Measurements from ENCODE around the gene FFAR1.
A peak's percentile ranks its signal among the peaks of the same experiment; 100 is the strongest.

The FFAR1 gene, protein sequence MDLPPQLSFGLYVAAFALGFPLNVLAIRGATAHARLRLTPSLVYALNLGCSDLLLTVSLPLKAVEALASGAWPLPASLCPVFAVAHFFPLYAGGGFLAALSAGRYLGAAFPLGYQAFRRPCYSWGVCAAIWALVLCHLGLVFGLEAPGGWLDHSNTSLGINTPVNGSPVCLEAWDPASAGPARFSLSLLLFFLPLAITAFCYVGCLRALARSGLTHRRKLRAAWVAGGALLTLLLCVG (N-terminal part only)

GRCh38 chr19:35347171-35347929 is at the start of gene FFAR1:
FFAR1 (plus strand) TSS chr19:35347902; CDS start chr19:35351552, 3,650 bp downstream.
- DNase-seq: peak; percentile 69

GRCh38 chr19:35297922-35298321 is 49.8 kb upstream of the FFAR1 start:
- DNase-seq: no peak

GRCh38 chr19:35298561-35298972 is 49.1 kb upstream of the FFAR1 start:
- no peak for DNase-seq

GRCh38 chr19:35299523-35300338 is 48.0 kb upstream of the FFAR1 start:
- DNase-seq: no peak

- no peak for DNase-seq
These were observed 47.4 kb upstream of the FFAR1 start for GRCh38 chr19:35300339-35300649.

GRCh38 chr19:35301961-35302360 is 45.7 kb upstream of the FFAR1 start:
- DNase-seq: no peak

- DNase-seq: no peak
These were observed 45.3 kb upstream of the FFAR1 start for GRCh38 chr19:35302446-35302845.

DNA sequence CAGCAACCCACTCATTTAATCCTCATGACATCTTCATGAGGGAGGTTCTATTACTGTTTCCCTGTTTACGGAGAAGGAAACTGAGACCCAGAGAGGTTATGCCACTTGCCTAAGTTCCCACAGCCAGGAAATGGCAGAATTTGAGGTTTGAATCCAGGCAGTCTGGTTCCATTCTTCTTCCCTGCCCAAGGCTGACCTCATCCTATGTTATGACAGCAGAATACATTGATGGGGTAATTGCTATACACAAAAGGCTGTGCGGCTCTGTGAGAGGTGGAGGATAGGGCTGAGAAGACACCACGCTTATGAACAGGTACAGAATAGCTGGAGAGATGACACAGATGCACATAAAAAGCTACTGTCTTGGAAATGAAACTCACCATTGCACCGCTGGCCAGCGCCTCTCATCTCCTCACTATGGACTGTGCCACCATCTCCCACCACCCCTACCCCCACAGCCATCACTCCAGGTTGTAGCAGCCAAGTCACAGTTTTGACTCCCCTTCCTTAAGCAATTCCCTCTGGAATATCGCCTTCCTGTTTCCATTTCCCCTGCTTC is 44.3 kb upstream of the FFAR1 start:
- DNase-seq: no peak

DNA sequence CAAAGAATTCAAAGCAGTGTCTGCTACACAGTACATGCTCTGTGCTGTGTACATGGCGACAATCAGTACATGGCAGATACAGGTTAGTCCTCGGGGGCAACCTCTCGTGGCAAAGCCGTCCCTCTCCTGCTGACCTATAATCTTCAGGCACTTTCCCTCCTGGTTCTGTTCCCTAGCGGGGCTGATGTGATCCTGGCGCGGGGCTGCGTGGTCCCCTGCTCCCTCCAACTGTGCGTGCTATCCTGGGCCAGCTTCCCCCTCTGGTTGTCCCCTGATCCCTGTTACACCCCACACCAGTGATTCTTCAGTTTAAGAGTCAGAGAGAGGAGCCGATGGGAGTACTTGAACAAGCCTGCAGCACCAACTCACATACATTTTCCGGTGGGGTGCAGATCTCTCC is 43.7 kb upstream of the FFAR1 start:
- no peak for DNase-seq

- DNase-seq: no peak
These were observed 42.5 kb upstream of the FFAR1 start for GRCh38 chr19:35305181-35305580.

- DNase-seq: no peak
These were observed 41.0 kb upstream of the FFAR1 start for GRCh38 chr19:35306473-35307246.

- no peak for DNase-seq
These were observed 39.8 kb upstream of the FFAR1 start for GRCh38 chr19:35307931-35308330.

DNA sequence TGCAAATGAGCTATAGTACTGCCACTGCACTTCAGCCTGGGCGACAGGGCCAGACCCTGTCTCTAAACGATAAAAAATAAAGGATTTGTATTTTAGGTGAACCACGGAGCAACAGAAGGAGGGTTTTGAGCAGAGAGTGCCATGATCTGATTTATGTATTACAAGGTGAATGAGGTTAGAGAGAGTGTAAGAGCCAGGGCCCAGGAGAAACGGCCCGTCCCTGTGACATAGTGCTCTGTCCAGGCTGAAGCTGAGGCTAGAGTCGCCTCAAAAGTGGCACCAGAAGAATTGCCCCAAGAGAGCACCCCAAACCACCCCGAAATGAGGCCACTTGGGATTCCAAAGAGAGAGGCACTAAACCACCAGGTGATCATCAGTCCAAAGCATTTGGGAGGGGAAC is 38.8 kb upstream of the FFAR1 start:
- DNase-seq: no peak

GRCh38 chr19:35309481-35310279 is 38.0 kb upstream of the FFAR1 start:
- no peak for DNase-seq

DNA sequence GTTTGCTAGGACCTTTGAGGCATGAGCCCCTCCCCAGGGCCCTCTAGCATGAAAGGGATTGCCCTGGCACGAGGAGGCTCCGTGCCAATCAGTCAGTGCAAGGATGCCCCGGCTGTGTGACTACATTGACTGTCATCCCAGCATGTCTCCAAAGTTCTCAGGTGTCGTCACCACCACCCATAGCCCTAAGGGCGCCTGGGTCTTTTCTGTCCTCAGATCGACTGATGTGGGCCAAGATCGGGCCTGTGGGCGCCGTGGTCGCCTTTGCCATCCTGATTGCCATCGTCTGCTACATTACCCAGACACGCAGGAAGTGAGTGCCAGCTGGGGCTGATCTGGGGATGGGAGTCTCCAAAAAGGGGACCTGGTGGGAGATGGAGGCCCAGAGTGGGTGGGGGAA is 37.4 kb upstream of the FFAR1 start:
- no peak for DNase-seq

DNA sequence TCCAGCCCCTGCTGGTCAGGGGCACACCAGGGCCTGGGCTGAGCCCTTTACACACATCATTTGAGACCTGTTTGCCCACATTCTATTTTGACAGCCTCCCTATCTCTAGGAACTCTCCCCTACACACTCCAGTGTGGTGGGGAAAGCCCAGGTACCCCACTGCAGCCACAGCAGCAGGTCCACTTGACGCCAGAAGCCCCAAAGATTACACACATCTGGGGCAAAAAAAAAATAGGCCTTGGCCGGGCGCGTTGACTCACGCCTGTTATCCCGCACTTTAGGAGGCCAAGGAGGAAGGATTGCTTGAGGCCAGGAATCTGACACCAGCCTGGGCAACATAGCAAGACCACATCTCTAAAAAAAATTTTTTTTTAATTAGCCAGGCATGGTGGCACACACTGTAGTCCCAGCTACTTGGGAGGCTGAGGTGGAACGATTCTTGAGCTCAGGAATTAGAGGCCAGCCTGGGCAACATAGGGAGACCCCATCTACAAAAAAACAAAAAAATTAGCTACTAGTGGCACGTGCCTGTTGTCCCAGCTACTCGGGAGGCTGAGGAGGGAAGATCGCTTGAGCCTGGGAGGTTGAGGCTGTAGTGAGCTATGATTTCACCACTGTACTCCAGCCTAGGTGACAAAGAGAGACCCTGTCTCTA is 36.8 kb upstream of the FFAR1 start:
- no peak for DNase-seq

- DNase-seq: no peak
These were observed 35.6 kb upstream of the FFAR1 start for GRCh38 chr19:35311901-35312665.

GRCh38 chr19:35313587-35313986 is 34.1 kb upstream of the FFAR1 start:
- DNase-seq: no peak

DNA sequence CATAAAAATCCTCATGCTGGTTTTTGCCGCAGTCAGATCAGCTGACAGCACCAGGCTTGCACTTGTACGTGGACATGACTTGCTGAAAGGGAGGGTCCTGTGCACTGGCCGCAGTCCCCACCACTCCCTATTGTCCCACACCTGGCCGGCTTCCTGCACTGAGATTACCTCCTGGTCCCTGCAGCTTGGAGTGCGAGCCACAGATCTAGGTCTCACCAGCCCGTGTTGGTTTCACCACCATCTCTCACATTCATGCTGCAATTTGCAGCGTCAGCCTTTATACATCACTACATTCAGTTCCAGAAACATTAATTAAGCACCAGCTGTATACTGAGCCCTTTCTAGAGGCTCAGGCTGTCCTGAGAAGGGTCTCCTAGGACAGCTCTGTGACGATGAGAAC is 33.7 kb upstream of the FFAR1 start:
- DNase-seq: no peak

DNA sequence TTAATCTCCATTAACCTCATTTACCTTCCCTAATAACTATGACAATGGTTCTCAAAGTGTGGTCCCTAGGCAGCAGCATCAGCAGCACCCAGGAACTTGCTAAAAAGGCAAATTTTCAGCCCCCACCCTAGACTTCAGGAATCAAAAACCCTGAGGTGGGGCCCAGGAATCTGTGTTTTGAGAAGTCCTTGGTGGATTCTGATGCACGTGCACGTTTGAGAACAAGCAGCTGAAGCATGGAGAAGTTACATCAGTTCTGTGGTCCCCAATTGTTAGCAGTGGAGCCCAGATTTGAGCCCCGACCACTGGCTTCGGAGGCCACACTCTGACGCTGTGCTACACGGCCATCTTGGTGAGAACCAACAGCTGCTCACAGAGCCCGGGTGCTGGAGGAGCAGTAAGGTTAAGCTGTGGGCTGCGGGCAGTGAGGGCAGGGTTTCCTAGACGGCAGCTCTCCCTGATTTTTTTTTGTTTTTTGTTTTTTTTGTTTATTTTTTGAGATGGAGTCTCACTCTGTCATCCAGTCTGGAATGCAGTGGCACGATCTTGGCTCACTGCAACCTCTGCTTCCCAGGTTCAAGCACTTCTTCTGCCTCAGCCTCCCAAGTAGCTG is 32.7 kb upstream of the FFAR1 start:
- no peak for DNase-seq
